ENCODE results near the gene SP5. TPM values are rescaled to one million over a fixed set of nuclear protein-coding genes. Genes with fewer than 3 reads are reported as not detected.

The SP5 gene
- total RNA-seq, 2 donors from 2014 or later: 0.78 TPM; not detected in 1

DNA sequence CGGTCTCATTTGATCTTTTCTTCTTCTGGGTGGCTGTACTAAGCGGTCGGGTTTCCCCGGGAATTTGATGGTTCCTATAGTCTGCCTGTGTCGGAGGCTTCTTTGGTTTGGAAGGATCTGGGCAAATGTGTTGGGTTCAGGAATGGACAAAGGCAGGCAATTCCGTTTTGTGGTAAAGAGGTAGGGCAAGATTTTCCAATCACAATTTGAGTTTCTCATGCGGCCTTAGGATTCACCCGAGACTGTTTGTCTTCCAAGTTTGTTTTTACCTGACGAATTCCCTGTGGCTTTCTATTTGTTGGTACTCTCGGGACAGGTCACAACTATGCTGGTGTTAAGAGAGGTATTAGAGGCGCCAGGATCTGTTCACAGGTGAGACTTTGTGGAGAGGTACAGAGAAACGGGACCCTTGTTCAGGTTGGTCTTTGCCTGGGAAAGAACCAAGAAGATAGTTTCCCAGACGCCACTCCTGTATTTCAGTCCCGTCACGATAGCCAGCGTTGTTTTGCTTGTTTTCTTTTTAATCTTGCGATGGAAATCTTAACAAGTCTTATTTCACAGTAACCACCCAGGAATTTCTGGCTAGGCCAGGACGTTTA, 3.0 kb downstream of the SP5 start:
- TF ChIP-seq, protein P1, sequence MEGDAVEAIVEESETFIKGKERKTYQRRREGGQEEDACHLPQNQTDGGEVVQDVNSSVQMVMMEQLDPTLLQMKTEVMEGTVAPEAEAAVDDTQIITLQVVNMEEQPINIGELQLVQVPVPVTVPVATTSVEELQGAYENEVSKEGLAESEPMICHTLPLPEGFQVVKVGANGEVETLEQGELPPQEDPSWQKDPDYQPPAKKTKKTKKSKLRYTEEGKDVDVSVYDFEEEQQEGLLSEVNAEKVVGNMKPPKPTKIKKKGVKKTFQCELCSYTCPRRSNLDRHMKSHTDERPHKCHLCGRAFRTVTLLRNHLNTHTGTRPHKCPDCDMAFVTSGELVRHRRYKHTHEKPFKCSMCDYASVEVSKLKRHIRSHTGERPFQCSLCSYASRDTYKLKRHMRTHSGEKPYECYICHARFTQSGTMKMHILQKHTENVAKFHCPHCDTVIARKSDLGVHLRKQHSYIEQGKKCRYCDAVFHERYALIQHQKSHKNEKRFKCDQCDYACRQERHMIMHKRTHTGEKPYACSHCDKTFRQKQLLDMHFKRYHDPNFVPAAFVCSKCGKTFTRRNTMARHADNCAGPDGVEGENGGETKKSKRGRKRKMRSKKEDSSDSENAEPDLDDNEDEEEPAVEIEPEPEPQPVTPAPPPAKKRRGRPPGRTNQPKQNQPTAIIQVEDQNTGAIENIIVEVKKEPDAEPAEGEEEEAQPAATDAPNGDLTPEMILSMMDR (IDR thresholded peaks at IDR 0.05): no peak
- no peak for TF ChIP-seq POLR2A (IDR thresholded peaks at IDR 0.05)
- DNase-seq (no peak), ATAC-seq (no peak)
- Histone ChIP-seq H3K9me3 (no peaks in the 10 kb centered on the region), H3K4me1 (peaks cover 38% of the 10 kb centered on the region), H3K4me3 (no peak overlapping the region), H3K27me3 (peaks cover 0 to 19% of the 10 kb centered on the region in 2 donors), H3K36me3 (replicated peaks in 1 of 2; ENCODE audit: insufficient read depth in 1 of 2, low read depth in 2 of 2) (no peaks in the 10 kb centered on the region), H3K27ac (no peak overlapping the region)
- intact Hi-C loops (cut with DNase I): no loop called here
- 75 to 76% methylated on average over 18 of the region's 18 CpGs for WGBS, 2 donors

DNA sequence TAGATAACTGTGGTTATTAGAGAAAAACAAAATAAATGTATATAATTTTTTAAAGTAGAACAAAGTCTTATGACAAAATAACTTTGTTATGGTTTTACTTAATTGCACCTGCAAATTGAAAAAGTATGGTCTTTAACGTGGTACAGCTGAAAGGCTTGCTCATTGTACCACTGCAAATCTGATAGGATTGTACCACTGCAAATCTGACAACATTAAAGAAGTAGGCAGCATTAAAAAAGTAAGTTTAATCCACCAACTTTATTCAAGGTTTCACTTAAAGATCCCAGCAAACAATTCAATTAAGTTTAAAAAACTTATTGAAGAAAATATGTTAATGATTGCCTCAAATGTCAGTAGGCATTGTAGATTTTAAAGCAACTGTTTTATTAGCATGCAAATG, 4.7 kb downstream of the SP5 start:
- H3K4me3 ChIP-seq: no peak overlapping the region
- H3K27me3 ChIP-seq: peaks cover 0 to 11% of the 10 kb centered on the region in 2 donors
- DNase-seq (no peak), ATAC-seq (no peak)
- H3K9me3 ChIP-seq: no peaks in the 10 kb centered on the region
- TF ChIP-seq, protein P1 (IDR thresholded peaks at IDR 0.05): no peak
- TF ChIP-seq POLR2A (IDR thresholded peaks at IDR 0.05): no peak
- H3K4me1 ChIP-seq: peaks cover 24% of the 10 kb centered on the region
- WGBS, 2 donors: 46 to 51% methylated on average over 1 of the region's 1 CpG
- no peak overlapping the region for H3K27ac ChIP-seq
- H3K36me3 ChIP-seq (replicated peaks in 1 of 2; ENCODE audit: insufficient read depth in 1 of 2, low read depth in 2 of 2): no peaks in the 10 kb centered on the region
- intact Hi-C loops (cut with DNase I): no loop called here

DNA sequence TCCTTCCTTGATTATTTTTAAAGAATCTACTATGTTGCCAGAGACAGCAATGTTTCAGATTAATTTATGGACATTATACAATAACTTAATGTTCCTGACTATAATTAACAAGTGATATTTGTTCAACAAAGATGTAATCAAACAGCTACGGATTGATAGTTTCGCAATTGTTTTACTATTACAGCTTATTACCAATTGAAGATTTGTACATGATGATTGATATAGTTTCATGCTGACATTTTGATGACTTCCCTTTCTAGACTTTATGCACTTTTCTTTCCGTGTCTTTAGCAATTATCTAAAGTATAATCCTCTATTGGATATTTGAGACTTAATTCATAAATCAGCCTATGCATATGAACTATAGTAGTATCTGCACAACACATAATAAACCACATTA, 6.5 kb downstream of the SP5 start:
- Histone ChIP-seq H3K9me3 (no peaks in the 10 kb centered on the region), H3K4me1 (peaks cover 6% of the 10 kb centered on the region), H3K27me3 (peaks cover 0 to 4% of the 10 kb centered on the region in 2 donors), H3K27ac (no peak overlapping the region), H3K4me3 (no peak overlapping the region), H3K36me3 (replicated peaks in 1 of 2; ENCODE audit: insufficient read depth in 1 of 2, low read depth in 2 of 2) (no peaks in the 10 kb centered on the region)
- no peak for DNase-seq
- TF ChIP-seq POLR2A (IDR thresholded peaks at IDR 0.05): no peak
- TF ChIP-seq, protein P1 (IDR thresholded peaks at IDR 0.05): no peak
- WGBS, 2 donors: 73% methylated on average over 3 of the region's 3 CpGs
- intact Hi-C loops (cut with DNase I): no loop called here
- ATAC-seq: no peak

DNA sequence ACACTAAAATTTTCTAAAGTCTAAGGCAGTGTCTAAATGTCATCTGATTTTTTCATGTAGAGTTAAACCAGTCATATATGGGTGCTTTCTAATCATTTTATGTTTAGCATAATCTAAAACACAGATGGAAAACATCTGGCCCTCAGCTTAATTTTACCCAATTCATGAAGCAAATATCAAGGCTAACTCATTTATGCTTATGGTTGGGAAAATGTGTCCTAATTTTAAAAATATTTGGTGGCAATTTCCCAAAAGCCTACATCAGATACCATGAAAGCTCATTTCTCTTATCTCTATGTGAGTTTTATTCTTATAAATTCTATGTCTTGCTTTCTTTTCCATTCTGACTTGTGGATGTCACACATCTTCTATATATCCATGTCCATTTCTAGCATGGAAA, 7.2 kb downstream of the SP5 start:
- H3K27me3 ChIP-seq: peaks cover 0 to under 1% of the 10 kb centered on the region in 2 donors
- intact Hi-C loops (cut with DNase I): no loop called here
- no peak for TF ChIP-seq POLR2A (IDR thresholded peaks at IDR 0.05)
- TF ChIP-seq, protein P1 (IDR thresholded peaks at IDR 0.05): no peak
- DNase-seq (no peak), ATAC-seq (no peak)
- no peaks in the 10 kb centered on the region for H3K4me1 ChIP-seq
- no peak overlapping the region for H3K4me3 ChIP-seq
- H3K36me3 ChIP-seq (replicated peaks in 1 of 2; ENCODE audit: insufficient read depth in 1 of 2, low read depth in 2 of 2): no peaks in the 10 kb centered on the region
- no peaks in the 10 kb centered on the region for H3K9me3 ChIP-seq
- no peak overlapping the region for H3K27ac ChIP-seq

DNA sequence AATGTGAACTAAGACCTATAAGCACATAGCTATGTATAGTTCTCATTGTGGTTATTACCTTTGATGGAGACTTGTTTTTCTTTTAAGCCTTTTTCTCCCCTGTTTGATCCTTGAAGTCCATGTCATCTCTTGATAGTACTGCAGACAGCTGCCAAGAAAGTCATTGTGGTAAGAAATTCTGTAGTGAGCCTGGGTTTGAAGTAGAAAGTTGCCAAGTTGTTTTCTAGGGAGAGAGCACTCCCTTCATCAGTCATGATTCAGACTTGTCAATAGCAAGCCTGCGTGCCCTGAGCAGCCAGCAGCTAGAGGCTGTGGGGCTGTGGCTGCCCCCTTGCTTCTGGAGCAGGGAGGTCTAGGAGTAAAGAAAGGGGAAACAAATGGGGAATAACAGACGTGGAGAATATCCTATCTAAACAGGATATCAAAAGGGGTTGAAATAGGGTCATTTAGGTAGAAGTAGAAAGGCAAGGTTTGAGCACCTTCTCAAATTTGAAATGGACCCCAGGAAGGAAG, 8.4 kb downstream of the SP5 start:
- TF ChIP-seq, protein P1 (IDR thresholded peaks at IDR 0.05): no peak
- no peak for TF ChIP-seq POLR2A (IDR thresholded peaks at IDR 0.05)
- DNase-seq (no peak), ATAC-seq (no peak)
- Histone ChIP-seq H3K27ac (no peak overlapping the region), H3K36me3 (replicated peaks in 1 of 2; ENCODE audit: insufficient read depth in 1 of 2, low read depth in 2 of 2) (no peaks in the 10 kb centered on the region), H3K4me3 (no peak overlapping the region), H3K4me1 (no peaks in the 10 kb centered on the region), H3K9me3 (no peaks in the 10 kb centered on the region), H3K27me3 (no peaks in the 10 kb centered on the region)
- 77% methylated on average over 2 of the region's 2 CpGs for WGBS, 2 donors
- intact Hi-C loops (cut with DNase I): no loop called here

All from body of pancreas (tissue), 4 donors.